Upper lobe of left lung (tissue), 6 donors: ENCODE data around the gene C3orf70. TPM values are rescaled to one million over a fixed set of nuclear protein-coding genes. Genes with fewer than 3 reads are reported as not detected.

Experiments used
- ATAC-seq, 2 donors: fragments of 200-7000 bp; cut with Tn5 transposase; one replicate each; pipeline ENCODE4 v1.9.1; 2022; ENCODE audit warnings: mild to moderate bottlenecking in 2 of 2, moderate library complexity in 2 of 2; ENCODE audit not compliant: low FRiP score in 2 of 2
- DNase-seq, 2 donors: peaks; one replicate each; pipeline ENCODE4 v3.0.0-alpha.2; 2019 to 2020
- H3K27ac ChIP-seq, 4 donors: fragments of 200-600 bp; sonication (generic); one replicate each; pipeline ENCODE4 v1.5.1; 2016 to 2019
- H3K27me3 ChIP-seq, 4 donors: fragments of 200-600 bp; sonication (generic); one replicate each; pipeline ENCODE4 v1.5.1; 2017 to 2019
- H3K36me3 ChIP-seq, 4 donors: fragments of 200-600 bp; sonication (generic); one replicate each; pipeline ENCODE4 v1.5.1; 2016 to 2019
- H3K4me1 ChIP-seq, 4 donors: fragments of 200-600 bp; sonication (generic); one replicate each; pipeline ENCODE4 v1.5.1; 2018 to 2019
- H3K4me3 ChIP-seq, 4 donors: fragments of 200-600 bp; sonication (generic); one replicate each; pipeline ENCODE4 v1.5.1; 2017 to 2019; ENCODE audit warnings: mild to moderate bottlenecking in 2 of 4, moderate library complexity in 1 of 4
- H3K9me3 ChIP-seq, 4 donors: fragments of 200-600 bp; sonication (generic); one replicate each; pipeline ENCODE4 v1.5.1; 2018 to 2019
- CTCF ChIP-seq, 6 experiments: fragments of 450-650 bp in 4 of 6; fragments of 200-600 bp in 2 of 6; sonication (generic) in 2 of 6; IDR thresholded peaks; one replicate each; pipeline ENCODE4 v1.5.1; 2016 to 2019; ENCODE audit warnings: antibody characterized with exemption in 6 of 6
- EP300 ChIP-seq, 4 donors: sonication (generic); formaldehyde crosslinking; IDR thresholded peaks; one replicate each; pipeline ENCODE4 v1.5.1; 2017; ENCODE audit warnings: antibody characterized with exemption in 4 of 4, control low read depth in 2 of 4
- POLR2A ChIP-seq, 4 donors: fragments of 450-650 bp; IDR thresholded peaks; one replicate each; pipeline ENCODE4 v1.5.1; 2016 to 2017; ENCODE audit warnings: antibody characterized with exemption in 4 of 4, mild to moderate bottlenecking in 2 of 4
- POLR2AphosphoS5 ChIP-seq, 2 donors: sonication (generic); formaldehyde crosslinking; IDR thresholded peaks; one replicate each; pipeline ENCODE4 v1.5.1; 2017; ENCODE audit warnings: antibody characterized with exemption in 2 of 2
- WGBS, 2 donors: methylation state at CpG; one replicate each; pipeline ENCODE4 v1.1.5; 2017 to 2018; 5-methylcytosine and 5-hydroxymethylcytosine counted together
- total RNA-seq, 6 donors: library from RNA; depleted of rRNA in 4 of 6; stranded (reverse); fragments of >200 nt in 4 of 6; gene quantifications; one replicate each; pipeline versions ENCODE4 v1.1.0 to v1.2.1, GENCODE V29; 2016 to 2021
- donor health status: DM: no; HTN: no; CAD: no; lungs with moderate emphysema.
- donor health status: DM: no; HTN: yes; CAD: no; lungs with severe emphysema.

Gene C3orf70
- total RNA-seq, 6 donors from 2014 or later: 0.67 to 3.9 (median 1.6) TPM

- TF ChIP-seq CTCF (IDR thresholded peaks at IDR 0.05) (no peak), POLR2A (IDR thresholded peaks at IDR 0.05) (no peak), EP300 (IDR thresholded peaks at IDR 0.05) (no peak), POLR2AphosphoS5 (IDR thresholded peaks at IDR 0.05) (no peak)
- Histone ChIP-seq H3K9me3 (no peaks in the 10 kb centered on the region), H3K27me3 (no peaks in the 10 kb centered on the region), H3K27ac (no peak overlapping the region), H3K4me3 (no peak overlapping the region), H3K36me3 (peaks cover 0 to 12% (median 5%) of the 10 kb centered on the region in 4 donors), H3K4me1 (no peaks in the 10 kb centered on the region)
- 62 to 70% methylated on average over 1 of the region's 1 CpG for WGBS, 2 donors
- no peak for DNase-seq
- ATAC-seq: no peak
Measured at GRCh38 chr3:185029086-185029485, 123.8 kb downstream of the C3orf70 start.

- H3K27ac ChIP-seq: no peak overlapping the region
- DNase-seq (no peak), ATAC-seq (no peak)
- no peaks in the 10 kb centered on the region for H3K4me1 ChIP-seq
- WGBS, 2 donors: 94 to 99% methylated on average over 3 of the region's 3 CpGs
- no peak overlapping the region for H3K4me3 ChIP-seq
- H3K27me3 ChIP-seq: no peaks in the 10 kb centered on the region
- no peaks in the 10 kb centered on the region for H3K9me3 ChIP-seq
- H3K36me3 ChIP-seq: peaks cover 0 to 12% (median 5%) of the 10 kb centered on the region in 4 donors
- TF ChIP-seq POLR2A (IDR thresholded peaks at IDR 0.05) (no peak), EP300 (IDR thresholded peaks at IDR 0.05) (no peak), POLR2AphosphoS5 (IDR thresholded peaks at IDR 0.05) (no peak), CTCF (IDR thresholded peaks at IDR 0.05) (no peak)
Measured at GRCh38 chr3:185028121-185028520, 124.7 kb downstream of the C3orf70 start.

Other genes with a start within 250 kb of the C3orf70 start
- 10 to 100 TPM in 2 of 6 donors, 1 to 10 TPM in 4; 3.6 to 14.8 (median 7.6) TPM for gene EHHADH, start 101.0 kb upstream of the C3orf70 start, total RNA-seq
- 10 to 100 TPM; 25.3 to 41.4 (median 31.2) TPM for gene MAP3K13, start 210.1 kb upstream of the C3orf70 start, total RNA-seq